ENCODE measurements around the gene CAMK2A. TPM values are rescaled to one million over a fixed set of nuclear protein-coding genes. Genes with fewer than 3 reads are reported as not detected.

CAMK2A gene
- polyA plus RNA-seq, 1 donor (not counting 4 experiments of a cell fraction or from before 2014, with no cell fraction given): 0.05 TPM

DNA sequence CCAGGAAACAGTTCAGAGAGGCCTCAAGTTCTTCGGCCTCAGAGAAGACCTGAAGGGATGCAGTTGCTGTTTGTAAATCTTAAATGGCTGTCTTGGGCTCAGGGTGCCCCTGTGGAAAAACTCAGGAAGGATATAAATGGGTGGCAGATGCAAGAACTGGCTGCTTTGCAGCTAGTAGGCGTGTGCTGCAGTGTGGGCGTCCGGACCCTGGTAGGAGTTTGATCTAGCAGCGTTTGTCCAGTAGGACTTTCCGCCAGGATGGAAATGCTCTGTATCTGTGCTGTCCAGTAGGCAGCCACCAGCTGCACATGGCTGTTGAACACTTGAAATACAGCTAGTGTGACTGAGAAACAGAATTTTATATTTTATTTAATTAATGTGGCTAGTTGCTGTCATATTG is 115.3 kb downstream of the CAMK2A start:
- dilution Hi-C loops (cut with MboI; ENCODE audit: extremely low pct_ligation_motif_present, low sequenced_read_pairs): no loop called here
- Histone ChIP-seq H3K4me1 (ENCODE audit: control insufficient read depth, extremely low read depth, insufficient read depth, low read length) (no peaks in the 10 kb centered on the region), H3K9ac (ENCODE audit: control insufficient read depth, extremely low read depth, insufficient read depth, low read length) (no peak overlapping the region), H3K36me3 (ENCODE audit: control insufficient read depth in 2 of 2, extremely low read depth in 1 of 2, insufficient read depth in 2 of 2, low read length in 2 of 2) (no peaks in the 10 kb centered on the region), H3K4me3 (ENCODE audit: control insufficient read depth in 2 of 3, extremely low read depth in 1 of 3, insufficient read depth in 2 of 3, low read depth in 1 of 3, low read length in 3 of 3) (no peak overlapping the region), H2AFZ (ENCODE audit: control insufficient read depth, low read length) (no peak overlapping the region), H3K27ac (ENCODE audit: control insufficient read depth, insufficient read depth, low read length) (no peak overlapping the region), H3K27me3 (ENCODE audit: control insufficient read depth, extremely low read depth, insufficient read depth, low read length) (peaks cover 24% of the 10 kb centered on the region), H3K79me2 (ENCODE audit: control insufficient read depth, insufficient read depth, low read length) (no peaks in the 10 kb centered on the region), H4K20me1 (ENCODE audit: control insufficient read depth, extremely low read depth, insufficient read depth, low read length) (no peaks in the 10 kb centered on the region), H3K4me2 (ENCODE audit: control insufficient read depth, extremely low read depth, insufficient read depth, low read depth, low read length) (no peak overlapping the region), H3K9me1 (ENCODE audit: control insufficient read depth, extremely low read depth, insufficient read depth, low read length) (peaks cover 2% of the 10 kb centered on the region), H3K9me3 (ENCODE audit: control insufficient read depth, low read depth, low read length) (no peaks in the 10 kb centered on the region)
- TF ChIP-seq EZH2 (IDR thresholded peaks at IDR 0.05; ENCODE audit: low read length) (no peak), CTCF (optimal IDR thresholded peaks at IDR 0.05 in 1 of 3, IDR thresholded peaks at IDR 0.05 in 1 of 3, conservative IDR thresholded peaks at IDR 0.05 in 1 of 3; ENCODE audit: extremely low read depth in 1 of 3, insufficient read depth in 2 of 3, low read length in 3 of 3) (no peak)
- DNase-seq (ENCODE audit: low read depth, low spot score) (no peak), FAIRE-seq (no peak)

DNA sequence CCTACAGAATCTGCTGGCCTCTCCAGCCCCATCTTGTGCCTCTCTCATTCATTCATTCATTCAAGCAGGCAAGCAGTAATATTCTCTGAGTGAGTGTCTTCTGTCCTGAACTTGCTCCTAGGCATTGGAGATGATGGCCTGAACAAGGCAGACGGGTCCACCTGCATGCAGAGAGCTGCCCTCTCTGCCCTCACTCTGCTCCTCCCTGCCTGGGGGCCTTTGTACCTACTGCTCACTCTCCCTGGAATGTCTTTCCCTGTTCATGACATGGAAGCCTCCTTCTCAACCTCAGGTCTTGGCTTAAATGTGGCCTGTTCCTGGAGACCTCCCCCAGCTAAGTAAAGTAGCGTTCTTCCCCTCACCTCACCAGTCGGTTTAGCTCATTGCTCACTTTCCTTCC is 116.4 kb downstream of the CAMK2A start:
- no peak for TF ChIP-seq EZH2 (IDR thresholded peaks at IDR 0.05; ENCODE audit: low read length)
- no peak for TF ChIP-seq CTCF (optimal IDR thresholded peaks at IDR 0.05 in 1 of 3, IDR thresholded peaks at IDR 0.05 in 1 of 3, conservative IDR thresholded peaks at IDR 0.05 in 1 of 3; ENCODE audit: extremely low read depth in 1 of 3, insufficient read depth in 2 of 3, low read length in 3 of 3)
- DNase-seq (ENCODE audit: low read depth, low spot score) (no peak), FAIRE-seq (no peak)
- no peaks in the 10 kb centered on the region for H3K79me2 ChIP-seq (ENCODE audit: control insufficient read depth, insufficient read depth, low read length)
- no peak overlapping the region for H3K9ac ChIP-seq (ENCODE audit: control insufficient read depth, extremely low read depth, insufficient read depth, low read length)
- H3K9me1 ChIP-seq (ENCODE audit: control insufficient read depth, extremely low read depth, insufficient read depth, low read length): peaks cover 2% of the 10 kb centered on the region
- peaks cover 36% of the 10 kb centered on the region for H3K27me3 ChIP-seq (ENCODE audit: control insufficient read depth, extremely low read depth, insufficient read depth, low read length)
- no peaks in the 10 kb centered on the region for H3K4me1 ChIP-seq (ENCODE audit: control insufficient read depth, extremely low read depth, insufficient read depth, low read length)
- no peaks in the 10 kb centered on the region for H3K9me3 ChIP-seq (ENCODE audit: control insufficient read depth, low read depth, low read length)
- H4K20me1 ChIP-seq (ENCODE audit: control insufficient read depth, extremely low read depth, insufficient read depth, low read length): no peaks in the 10 kb centered on the region
- no peak overlapping the region for H3K27ac ChIP-seq (ENCODE audit: control insufficient read depth, insufficient read depth, low read length)
- no peaks in the 10 kb centered on the region for H3K36me3 ChIP-seq (ENCODE audit: control insufficient read depth in 2 of 2, extremely low read depth in 1 of 2, insufficient read depth in 2 of 2, low read length in 2 of 2)
- dilution Hi-C loops (cut with MboI; ENCODE audit: extremely low pct_ligation_motif_present, low sequenced_read_pairs): no loop called here
- no peak overlapping the region for H3K4me2 ChIP-seq (ENCODE audit: control insufficient read depth, extremely low read depth, insufficient read depth, low read depth, low read length)
- no peak overlapping the region for H3K4me3 ChIP-seq (ENCODE audit: control insufficient read depth in 2 of 3, extremely low read depth in 1 of 3, insufficient read depth in 2 of 3, low read depth in 1 of 3, low read length in 3 of 3)
- H2AFZ ChIP-seq (ENCODE audit: control insufficient read depth, low read length): no peak overlapping the region
